ENCODE measurements around the gene SPAG16.

Gene SPAG16

DNA sequence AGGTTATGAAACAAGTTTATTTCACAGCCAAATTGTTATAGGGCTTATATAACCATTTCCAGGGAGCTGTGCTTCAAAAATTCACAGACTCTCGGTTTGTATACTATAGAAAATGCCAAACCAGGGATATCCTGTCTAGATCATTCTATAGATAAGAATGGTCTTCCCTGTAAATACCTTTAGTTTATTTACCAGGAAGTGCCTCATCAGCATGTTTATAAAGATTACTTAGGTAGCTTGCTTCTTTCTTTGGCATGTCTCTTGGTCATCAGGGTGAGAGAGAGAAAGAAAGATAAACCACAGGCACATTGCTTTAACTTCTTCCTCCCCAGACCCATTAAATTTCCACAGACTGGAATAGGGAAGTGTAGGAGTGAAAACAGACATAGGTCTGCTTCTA, 439.4 kb downstream of the SPAG16 start:
- no peak overlapping the region for H3K4me3 ChIP-seq (ENCODE audit: insufficient read depth, low read length, poor library complexity, severe bottlenecking)
- H3K36me3 ChIP-seq (ENCODE audit: low read length): no peaks in the 10 kb centered on the region
- H3K9me3 ChIP-seq (ENCODE audit: insufficient read depth, low read length): no peaks in the 10 kb centered on the region
- H3F3A ChIP-seq (ENCODE audit: insufficient read depth): no peaks in the 10 kb centered on the region
- H3K9ac ChIP-seq (ENCODE audit: low read length): no peak overlapping the region
- H3K27ac ChIP-seq (ENCODE audit: low read depth, low read length): no peak overlapping the region
- H3K27me3 ChIP-seq (ENCODE audit: low read length): no peaks in the 10 kb centered on the region
- H3K4me2 ChIP-seq (ENCODE audit: low read depth, low read length, poor library complexity, severe bottlenecking): no peak overlapping the region
- H2AFZ ChIP-seq (ENCODE audit: low read depth, low read length, severe bottlenecking): no peak overlapping the region
- no peaks in the 10 kb centered on the region for H4K20me1 ChIP-seq (ENCODE audit: low read depth, low read length)
- no peaks in the 10 kb centered on the region for H3K9me2 ChIP-seq (replicated peaks; ENCODE audit: insufficient read depth, low read length)
- H3K79me2 ChIP-seq (ENCODE audit: insufficient read depth, low read length): no peaks in the 10 kb centered on the region
- TF ChIP-seq, protein P1, sequence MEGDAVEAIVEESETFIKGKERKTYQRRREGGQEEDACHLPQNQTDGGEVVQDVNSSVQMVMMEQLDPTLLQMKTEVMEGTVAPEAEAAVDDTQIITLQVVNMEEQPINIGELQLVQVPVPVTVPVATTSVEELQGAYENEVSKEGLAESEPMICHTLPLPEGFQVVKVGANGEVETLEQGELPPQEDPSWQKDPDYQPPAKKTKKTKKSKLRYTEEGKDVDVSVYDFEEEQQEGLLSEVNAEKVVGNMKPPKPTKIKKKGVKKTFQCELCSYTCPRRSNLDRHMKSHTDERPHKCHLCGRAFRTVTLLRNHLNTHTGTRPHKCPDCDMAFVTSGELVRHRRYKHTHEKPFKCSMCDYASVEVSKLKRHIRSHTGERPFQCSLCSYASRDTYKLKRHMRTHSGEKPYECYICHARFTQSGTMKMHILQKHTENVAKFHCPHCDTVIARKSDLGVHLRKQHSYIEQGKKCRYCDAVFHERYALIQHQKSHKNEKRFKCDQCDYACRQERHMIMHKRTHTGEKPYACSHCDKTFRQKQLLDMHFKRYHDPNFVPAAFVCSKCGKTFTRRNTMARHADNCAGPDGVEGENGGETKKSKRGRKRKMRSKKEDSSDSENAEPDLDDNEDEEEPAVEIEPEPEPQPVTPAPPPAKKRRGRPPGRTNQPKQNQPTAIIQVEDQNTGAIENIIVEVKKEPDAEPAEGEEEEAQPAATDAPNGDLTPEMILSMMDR (IDR thresholded peaks at IDR 0.05; ENCODE audit: insufficient read depth, low read length, poor library complexity, severe bottlenecking): no peak
- TF ChIP-seq EZH2phosphoT487 (conservative IDR thresholded peaks at IDR 0.05; ENCODE audit: low read length): no peak

DNA sequence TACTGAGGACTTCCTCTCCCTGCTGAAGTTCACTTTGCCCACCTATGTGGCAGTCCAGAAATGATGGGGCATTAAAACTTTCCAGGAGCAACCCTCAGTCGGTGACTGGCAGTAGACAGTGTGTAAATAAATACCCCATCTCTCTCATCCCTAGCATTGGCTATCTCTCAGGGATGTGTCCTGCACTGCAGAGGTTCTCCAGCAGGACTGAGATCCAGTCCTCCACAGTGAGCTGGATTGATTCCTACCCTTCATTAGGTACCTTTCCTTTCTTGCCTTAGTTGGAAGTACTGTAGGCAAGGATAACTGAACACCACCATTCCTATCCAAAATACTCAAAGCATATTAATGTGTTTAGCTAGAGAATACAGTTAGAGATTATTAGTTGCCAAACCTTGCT, 441.8 kb downstream of the SPAG16 start:
- Histone ChIP-seq H3K9me2 (replicated peaks; ENCODE audit: insufficient read depth, low read length) (no peaks in the 10 kb centered on the region), H3K4me2 (ENCODE audit: low read depth, low read length, poor library complexity, severe bottlenecking) (no peak overlapping the region), H3K27me3 (ENCODE audit: low read length) (no peaks in the 10 kb centered on the region), H3K4me3 (ENCODE audit: insufficient read depth, low read length, poor library complexity, severe bottlenecking) (no peak overlapping the region), H2AFZ (ENCODE audit: low read depth, low read length, severe bottlenecking) (no peak overlapping the region), H4K20me1 (ENCODE audit: low read depth, low read length) (no peaks in the 10 kb centered on the region), H3F3A (ENCODE audit: insufficient read depth) (no peaks in the 10 kb centered on the region), H3K9me3 (ENCODE audit: insufficient read depth, low read length) (no peaks in the 10 kb centered on the region), H3K9ac (ENCODE audit: low read length) (no peak overlapping the region), H3K27ac (ENCODE audit: low read depth, low read length) (no peak overlapping the region), H3K79me2 (ENCODE audit: insufficient read depth, low read length) (no peaks in the 10 kb centered on the region), H3K36me3 (ENCODE audit: low read length) (no peaks in the 10 kb centered on the region)
- TF ChIP-seq, protein P1 (IDR thresholded peaks at IDR 0.05; ENCODE audit: insufficient read depth, low read length, poor library complexity, severe bottlenecking): no peak
- no peak for TF ChIP-seq EZH2phosphoT487 (conservative IDR thresholded peaks at IDR 0.05; ENCODE audit: low read length)

DNA sequence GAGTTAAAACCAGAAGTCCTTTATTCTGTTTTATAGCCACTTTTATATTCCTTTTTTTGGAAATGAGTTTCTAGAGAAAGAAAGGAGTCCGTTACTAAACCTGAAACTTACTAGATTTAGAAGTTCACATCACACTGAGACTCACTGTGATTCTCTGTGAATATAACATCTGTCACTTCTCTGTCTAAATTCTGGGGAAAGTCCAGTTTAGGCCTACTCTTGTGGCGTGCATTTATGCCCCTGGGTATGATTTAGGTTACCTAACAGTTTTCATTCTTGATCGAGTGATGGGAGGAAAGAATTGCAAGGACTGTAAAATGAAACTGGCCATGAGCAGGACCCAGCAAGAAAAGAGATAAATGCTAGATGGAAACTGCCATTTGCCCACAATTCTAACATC, 449.6 kb downstream of the SPAG16 start:
- H3K4me2 ChIP-seq (ENCODE audit: low read depth, low read length, poor library complexity, severe bottlenecking): no peak overlapping the region
- H3K27me3 ChIP-seq (ENCODE audit: low read length): no peaks in the 10 kb centered on the region
- H4K20me1 ChIP-seq (ENCODE audit: low read depth, low read length): no peaks in the 10 kb centered on the region
- H3K4me3 ChIP-seq (ENCODE audit: insufficient read depth, low read length, poor library complexity, severe bottlenecking): no peak overlapping the region
- H3K79me2 ChIP-seq (ENCODE audit: insufficient read depth, low read length): no peaks in the 10 kb centered on the region
- no peak overlapping the region for H2AFZ ChIP-seq (ENCODE audit: low read depth, low read length, severe bottlenecking)
- H3K36me3 ChIP-seq (ENCODE audit: low read length): no peaks in the 10 kb centered on the region
- H3K27ac ChIP-seq (ENCODE audit: low read depth, low read length): no peak overlapping the region
- no peaks in the 10 kb centered on the region for H3K9me3 ChIP-seq (ENCODE audit: insufficient read depth, low read length)
- no peaks in the 10 kb centered on the region for H3K9me2 ChIP-seq (replicated peaks; ENCODE audit: insufficient read depth, low read length)
- H3F3A ChIP-seq (ENCODE audit: insufficient read depth): no peaks in the 10 kb centered on the region
- TF ChIP-seq, protein P1 (IDR thresholded peaks at IDR 0.05; ENCODE audit: insufficient read depth, low read length, poor library complexity, severe bottlenecking): no peak
- no peak for TF ChIP-seq EZH2phosphoT487 (conservative IDR thresholded peaks at IDR 0.05; ENCODE audit: low read length)
- H3K9ac ChIP-seq (ENCODE audit: low read length): no peak overlapping the region
